ENCODE results near the gene METRN.

Gene METRN

GRCh38 chr16:711084-711483, 3.8 kb upstream of the METRN start:
- DNase-seq, result no peak

GRCh38 chr16:711548-712320, 3.2 kb upstream of the METRN start:
- peak; percentile 80 for DNase-seq

GRCh38 chr16:712740-713250, 2.1 kb upstream of the METRN start:
- DNase-seq, result peak; percentile 56

GRCh38 chr16:714079-714478, 839 bp upstream of the METRN start:
- DNase-seq, result no peak

GRCh38 chr16:715477-716199, 720 bp downstream of the METRN start:
- no peak for DNase-seq

- no peak for DNase-seq
Observed at GRCh38 chr16:716200-716568, 1.3 kb downstream of the METRN start.

- DNase-seq, result no peak
Observed at GRCh38 chr16:716768-717325, 1.9 kb downstream of the METRN start.

- no peak for DNase-seq
Observed at GRCh38 chr16:717450-718245, 2.7 kb downstream of the METRN start.

- no peak for DNase-seq
Observed at GRCh38 chr16:718389-718788, 3.5 kb downstream of the METRN start.

GRCh38 chr16:718922-719321, 4.0 kb downstream of the METRN start:
- no peak for DNase-seq

GRCh38 chr16:719815-720446, 5.0 kb downstream of the METRN start:
- DNase-seq, result no peak

GRCh38 chr16:720447-720989, 5.6 kb downstream of the METRN start:
- DNase-seq, result peak; percentile 42

GRCh38 chr16:720990-721764, 6.3 kb downstream of the METRN start, which contains the start of gene ANTKMT:
Gene ANTKMT (plus strand): TSS chr16:721146. CDS start chr16:721275, 129 bp downstream.
- peak; percentile 74 for DNase-seq

GRCh38 chr16:721765-722540, 7.0 kb downstream of the METRN start:
- DNase-seq, result no peak

GRCh38 chr16:722835-723633, 8.1 kb downstream of the METRN start:
- DNase-seq, result no peak

GRCh38 chr16:723695-724094, 8.8 kb downstream of the METRN start:
- no peak for DNase-seq

- DNase-seq, result no peak
Observed at GRCh38 chr16:724188-725040, 9.5 kb downstream of the METRN start.

GRCh38 chr16:725041-725376, 10.1 kb downstream of the METRN start:
- no peak for DNase-seq
